HEK293T (cell line): Measurements from ENCODE around the gene UNC45A.

Experiments
- CTCF ChIA-PET: fragments of 350-600 bp; formaldehyde crosslinking; extraction: SDS; loops from one replicate; lab custom pipeline; 2021; ENCODE audit warnings: antibody characterized with exemption, inconsistent platforms; lab: Yijun Ruan, JAX
- POLR2A ChIA-PET: fragments of 350-600 bp; formaldehyde crosslinking; extraction: SDS; loops from one replicate; lab custom pipeline; 2020; ENCODE audit warnings: antibody characterized with exemption, inconsistent platforms; lab: Yijun Ruan, JAX
- DNase-seq: peaks from one replicate; pipeline ENCODE4 v3.0.0; 2012; ENCODE audit warnings: mixed read lengths; ENCODE audit errors: extremely low spot score
- ARNT ChIP-seq: fragments of 450-650 bp; IDR thresholded peaks from 2 replicates; pipeline ENCODE4 v1.6.1; 2017; ENCODE audit warnings: mild to moderate bottlenecking
- BHLHE40 ChIP-seq: fragments of 450-650 bp; IDR thresholded peaks from 2 replicates; pipeline ENCODE4 v1.6.1; 2016; ENCODE audit warnings: mild to moderate bottlenecking, moderate library complexity, borderline replicate concordance
- CTBP1 ChIP-seq: fragments of 450-650 bp; IDR thresholded peaks from 2 replicates; pipeline ENCODE4 v1.6.1; 2016; ENCODE audit warnings: borderline replicate concordance
- ELF4 ChIP-seq: fragments of 450-650 bp; IDR thresholded peaks from 2 replicates; pipeline ENCODE4 v1.6.1; 2017; ENCODE audit warnings: antibody characterized with exemption
- FOXA1 ChIP-seq: fragments of 450-650 bp; IDR thresholded peaks from 2 replicates; pipeline ENCODE4 v1.6.1; 2016; ENCODE audit warnings: mild to moderate bottlenecking
- FOXK2 ChIP-seq: fragments of 450-650 bp; IDR thresholded peaks from 2 replicates; pipeline ENCODE4 v1.6.1; 2016; ENCODE audit warnings: mild to moderate bottlenecking
- FOXM1 ChIP-seq: fragments of 450-650 bp; IDR thresholded peaks from 2 replicates; pipeline ENCODE4 v1.6.1; 2017; ENCODE audit warnings: mild to moderate bottlenecking, borderline replicate concordance
- HDGF ChIP-seq: fragments of 450-650 bp; IDR thresholded peaks from 2 replicates; pipeline ENCODE4 v1.6.1; 2017; ENCODE audit warnings: antibody characterized with exemption, borderline replicate concordance
- L3MBTL2 ChIP-seq: fragments of 450-650 bp; conservative IDR thresholded peaks from 2 replicates; pipeline ENCODE4 v1.6.1; 2016; ENCODE audit warnings: mild to moderate bottlenecking
- LEF1 ChIP-seq: fragments of 450-650 bp; IDR thresholded peaks from 2 replicates; pipeline ENCODE4 v1.6.1; 2017; ENCODE audit warnings: mild to moderate bottlenecking, borderline replicate concordance
- NFRKB ChIP-seq: fragments of 450-650 bp; IDR thresholded peaks from 2 replicates; pipeline ENCODE4 v1.6.1; 2016; ENCODE audit warnings: mild to moderate bottlenecking, moderate library complexity
- PKNOX1 ChIP-seq: fragments of 450-650 bp; IDR thresholded peaks from 2 replicates; pipeline ENCODE4 v1.6.1; 2016
- SP1 ChIP-seq: fragments of 450-650 bp; IDR thresholded peaks from 2 replicates; pipeline ENCODE4 v1.6.1; 2017
- SUZ12 ChIP-seq: fragments of 450-650 bp; IDR thresholded peaks from 2 replicates; pipeline ENCODE4 v1.6.1; 2016; ENCODE audit warnings: mild to moderate bottlenecking
- TARDBP ChIP-seq: fragments of 450-650 bp; IDR thresholded peaks from 2 replicates; pipeline ENCODE4 v1.6.1; 2016
- ZNF384 ChIP-seq: fragments of 450-650 bp; IDR thresholded peaks from 2 replicates; pipeline ENCODE4 v1.6.1; 2016

UNC45A gene

DNA sequence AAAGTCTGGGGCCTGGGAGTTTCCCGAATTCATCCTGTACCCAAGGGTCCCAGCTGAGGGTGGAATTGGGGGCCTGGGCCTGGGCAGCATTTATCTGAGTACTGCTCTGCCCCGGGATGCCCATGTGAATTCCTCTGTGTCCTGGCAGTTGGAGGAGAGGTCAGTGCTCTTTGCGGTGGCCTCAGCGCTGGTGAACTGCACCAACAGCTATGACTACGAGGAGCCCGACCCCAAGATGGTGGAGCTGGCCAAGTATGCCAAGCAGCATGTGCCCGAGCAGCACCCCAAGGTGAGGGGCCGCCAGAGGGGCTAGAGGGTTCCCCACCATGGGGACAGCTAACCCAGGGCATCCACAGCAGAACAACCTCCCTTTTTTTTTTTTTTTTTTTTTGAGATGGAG, 13.4 kb downstream of the UNC45A start:
- no peak for DNase-seq
- ChIA-PET CTCF (interaction anchor here (3.8 kb wide), 1 partner anchor 15 kb away, joined by 26 read pairs; the partner anchor contains the start of genes HDDC3 and UNC45A), POLR2A (interaction anchor here (1.5 to 3.6 kb wide), 3 partner anchors 13 to 46 kb away, joined by 4 to 22 read pairs (median 7); partner anchors contain the start of genes PRC1 and UNC45A)
- TF ChIP-seq FOXK2 (no peak), NFRKB (no peak)

- POLR2A ChIA-PET, result interaction anchor here (1.0 to 1.8 kb wide), 3 partner anchors 11 to 20 kb away, joined by 4 to 7 read pairs (median 6); partner anchors contain the start of gene UNC45A
- CTCF ChIA-PET, result interaction anchor here (0.5 kb wide), 1 partner anchor 64 kb away, joined by 3 read pairs; no protein-coding TSS in a partner anchor
- TF ChIP-seq FOXA1 (no peak), PKNOX1 (no peak), FOXK2 (no peak), SUZ12 (no peak), L3MBTL2 (no peak), ZNF384 (no peak), HDGF (no peak), BHLHE40 (no peak), CTBP1 (no peak), FOXM1 (no peak), LEF1 (no peak), ELF4 (no peak), NFRKB (no peak), TARDBP (no peak), SP1 (no peak), ARNT (no peak)
- DNase-seq, result no peak
Measured at GRCh38 chr15:90949979-90950675, 15.0 kb downstream of the UNC45A start.

- ChIA-PET CTCF (no interaction called here), POLR2A (interaction anchor here (1.6 kb wide), 1 partner anchor 15 kb away, joined by 6 read pairs; the partner anchor contains the start of gene UNC45A)
- no peak for DNase-seq
- no peak for TF ChIP-seq TARDBP
- TF ChIP-seq ELF4, result no peak
- no peak for TF ChIP-seq SP1
- TF ChIP-seq NFRKB, result no peak
- TF ChIP-seq LEF1, result no peak
Measured at GRCh38 chr15:90950676-90951075, 15.6 kb downstream of the UNC45A start.

- no peak for DNase-seq
- ChIA-PET POLR2A (interaction anchor here (0.7 to 6.2 kb wide), 8 partner anchors 9 to 366 kb away, joined by 3 to 60 read pairs (median 6); partner anchors contain the start of genes HDDC3, MAN2A2 and UNC45A), CTCF (interaction anchor here (2.8 to 8.4 kb wide), 2 partner anchors 19 to 80 kb away, joined by 9 to 77 read pairs; partner anchors contain the start of genes HDDC3 and UNC45A)
- TF ChIP-seq PKNOX1, result no peak
- TF ChIP-seq ELF4, result no peak
Measured at GRCh38 chr15:90952901-90953677, 18.0 kb downstream of the UNC45A start.

- ChIA-PET POLR2A (interaction anchor here (0.6 to 6.2 kb wide), 18 partner anchors 8 to 1995 kb away, joined by 3 to 60 read pairs (median 4); partner anchors contain the start of genes HDDC3, MAN2A2, UNC45A and VPS33B), CTCF (interaction anchor here (0.7 to 8.4 kb wide), 4 partner anchors 20 to 318 kb away, joined by 3 to 77 read pairs (median 6); partner anchors contain the start of genes HDDC3 and UNC45A)
- TF ChIP-seq NFRKB, result no peak
- DNase-seq, result no peak
Measured at GRCh38 chr15:90953947-90954711, 19.0 kb downstream of the UNC45A start.

DNA sequence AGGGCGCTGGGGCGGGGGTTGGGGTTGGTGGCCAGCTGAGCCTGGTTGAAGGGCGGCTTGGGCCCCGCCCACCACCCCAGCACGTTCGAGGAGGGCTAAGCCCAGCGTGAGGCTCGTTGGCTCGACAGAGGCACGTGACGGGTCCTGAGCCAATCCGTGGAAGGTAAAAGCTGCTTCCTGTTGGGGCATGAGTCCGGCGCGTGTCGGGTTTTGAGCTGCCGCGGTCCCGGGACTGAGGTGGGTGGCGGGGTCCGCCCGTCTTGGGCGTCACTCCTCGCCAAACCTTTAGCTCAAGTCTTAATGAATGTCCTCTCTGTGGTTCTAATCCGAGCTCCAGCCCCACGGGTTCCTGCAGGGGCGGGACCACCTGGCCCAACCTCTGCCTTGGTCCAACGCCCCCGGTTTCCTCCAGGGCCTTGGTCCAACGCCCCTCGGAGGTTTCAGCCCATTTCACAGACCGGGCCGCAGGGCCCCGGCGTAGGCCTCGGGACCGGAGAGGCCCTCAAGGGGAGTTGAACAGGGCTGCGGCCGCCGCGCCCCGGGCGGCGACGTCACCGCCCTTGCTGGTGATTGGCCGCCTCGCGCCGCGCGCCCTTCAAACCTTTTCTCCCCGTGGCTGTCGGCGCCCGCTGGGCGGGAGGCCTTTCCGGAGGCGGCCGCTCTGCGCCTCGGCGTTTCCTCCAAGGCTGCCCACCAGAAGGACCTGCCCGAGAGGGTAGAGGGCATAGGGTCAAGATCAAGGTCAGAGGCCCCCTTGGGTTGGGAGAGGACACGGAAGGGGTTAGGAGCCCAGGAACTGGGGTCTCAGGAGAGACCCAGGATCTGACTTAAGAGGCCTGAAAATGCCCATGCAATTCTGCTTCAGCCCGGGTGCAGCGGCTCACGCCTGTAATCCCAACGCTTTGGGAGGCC, 19.9 kb downstream of the UNC45A start, which contains the start of gene RCCD1:
Gene RCCD1, plus strand, starts transcription at position 173 of the 912 bp plus-strand sequence. CDS start 1,851 bp downstream, outside the sequence.
- peak; percentile 51 for TF ChIP-seq ELF4
- peak; percentile 42; the same call in 1 of the 2 replicates for TF ChIP-seq NFRKB
- no peak for TF ChIP-seq SP1
- TF ChIP-seq CTBP1, result no peak
- TF ChIP-seq BHLHE40, result no peak
- TF ChIP-seq L3MBTL2, result peak; percentile 96
- TF ChIP-seq FOXA1, result no peak
- TF ChIP-seq FOXM1, result peak; percentile 98
- TF ChIP-seq HDGF, result 0 out of 2 replicates have a peak, but pooled peaks have one; percentile 54
- TF ChIP-seq TARDBP, result no peak
- no peak for TF ChIP-seq FOXK2
- no peak for TF ChIP-seq ZNF384
- no peak for TF ChIP-seq ARNT
- no peak for TF ChIP-seq SUZ12
- no peak for TF ChIP-seq PKNOX1
- 0 out of 2 replicates have a peak, but pooled peaks have one; percentile 61 for TF ChIP-seq LEF1
- POLR2A ChIA-PET, result interaction anchor here (0.6 to 6.2 kb wide), 19 partner anchors 9 to 95 kb away, joined by 3 to 60 read pairs (median 5); partner anchors contain the start of genes HDDC3, MAN2A2, UNC45A and VPS33B
- DNase-seq, result peak; percentile 98
- CTCF ChIA-PET, result interaction anchor here (0.6 to 8.4 kb wide), 6 partner anchors 11 to 317 kb away, joined by 3 to 77 read pairs (median 4); partner anchors contain the start of genes HDDC3 and UNC45A
